ENCODE data around the gene RAP1A. TPM values are rescaled to one million over a fixed set of nuclear protein-coding genes. Genes with fewer than 3 reads are reported as not detected.

The RAP1A gene
- total and polyA plus RNA-seq, 11 donors = 52.6 to 134 (median 99.1) TPM

DNA sequence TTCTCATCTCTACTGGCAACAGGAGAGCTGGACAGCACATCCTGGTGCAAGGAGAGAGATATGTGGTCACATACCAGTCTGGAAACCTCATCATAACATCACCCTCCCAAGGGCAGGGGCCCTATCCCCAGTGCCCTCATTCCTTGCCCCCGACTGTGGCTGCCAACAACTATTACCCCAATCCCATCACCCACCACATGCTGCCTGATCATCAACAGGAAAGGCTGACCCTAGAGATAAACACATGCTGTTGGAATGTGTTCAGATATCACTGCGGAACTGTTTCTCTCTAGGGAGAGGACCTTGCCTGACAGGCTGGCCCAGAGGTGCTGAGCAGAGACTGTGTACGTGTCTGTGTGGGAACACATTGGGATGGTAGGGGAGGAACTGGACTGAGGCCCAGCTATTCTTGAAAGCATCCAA is 124.1 kb downstream of the RAP1A start:
- DNase-seq = peak in 2 of 5 donors; percentile 48 to 73
- WGBS, 4 donors = 7 to 30% (median 11%) methylated on average over 3 of the region's 3 CpGs
- peak overlapping the region in 10 of 12 donors; percentile 2 to 64 (median 28) for H3K27ac ChIP-seq
- peaks cover 0 to 8% (median 0%) of the 10 kb centered on the region in 9 donors for H3K27me3 ChIP-seq
- H3K4me3 ChIP-seq = no peak overlapping the region
- H3K4me1 ChIP-seq = peaks cover 0 to 52% (median 24%) of the 10 kb centered on the region in 12 donors
- peak in 2 of 4 donors; percentile 13 to 14 for ATAC-seq
- H3K9me3 ChIP-seq = no peaks in the 10 kb centered on the region
- intact Hi-C loops (cut with DNase I) = loop anchor here in 1 of 10 donors (2.0 kb wide), 1 partner anchor 25 kb away; no protein-coding TSS in a partner anchor
- no peaks in the 10 kb centered on the region for H3K36me3 ChIP-seq
- no peak for TF ChIP-seq POLR2A (IDR thresholded peaks at IDR 0.05)
- no peak for TF ChIP-seq CTCF (IDR thresholded peaks at IDR 0.05)

DNA sequence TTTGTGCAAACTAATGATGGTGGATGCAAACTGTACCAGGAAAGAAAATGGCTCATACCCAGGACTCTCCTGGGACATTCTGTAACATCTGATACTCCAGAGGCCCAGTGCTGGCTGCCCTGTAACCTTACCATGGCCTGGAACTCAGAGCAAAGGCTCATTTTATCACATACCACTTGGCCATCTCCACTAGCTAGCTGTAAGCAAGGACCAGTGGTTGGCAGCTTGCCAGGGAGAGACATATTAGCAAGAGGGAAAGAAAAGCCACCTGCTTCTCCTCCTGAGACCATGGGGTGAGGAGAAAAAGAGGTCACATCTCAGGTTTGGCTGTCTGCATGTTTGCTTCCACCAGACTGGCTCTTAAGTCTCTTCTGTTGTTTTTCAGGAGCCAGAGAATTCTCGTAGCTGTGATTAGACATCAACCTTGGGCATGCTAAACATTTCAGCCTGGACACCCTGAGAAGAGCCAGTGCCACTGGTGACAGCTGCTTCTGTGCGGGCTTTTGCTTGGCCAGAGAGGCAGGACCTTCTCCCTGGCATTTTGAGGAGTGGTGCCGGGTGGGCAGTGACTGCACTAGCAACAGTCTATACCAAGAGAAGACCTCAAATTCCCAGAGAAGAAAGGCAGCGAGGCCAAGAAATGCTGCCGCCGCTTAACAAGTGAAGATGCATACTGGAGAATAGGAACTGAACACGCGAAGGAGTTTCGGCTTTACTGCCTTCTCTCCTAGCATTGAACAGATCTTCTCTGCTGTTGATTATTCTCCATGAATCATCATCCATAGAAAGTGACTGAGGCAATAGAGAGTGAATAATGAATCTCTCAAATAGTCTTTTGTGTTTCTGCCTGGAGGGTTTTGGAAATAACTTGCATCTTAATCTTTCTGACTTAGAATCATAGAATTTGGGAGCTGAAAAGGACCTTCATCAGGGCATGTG is 126.4 kb downstream of the RAP1A start:
- H3K27me3 ChIP-seq = peaks cover 0 to 6% (median 0%) of the 10 kb centered on the region in 9 donors
- no peaks in the 10 kb centered on the region for H3K9me3 ChIP-seq
- H3K4me3 ChIP-seq = no peak overlapping the region
- H3K27ac ChIP-seq = peak overlapping the region in 5 of 12 donors; percentile 13 to 64 (median 35)
- intact Hi-C loops (cut with DNase I) = loop anchor here in 5 of 10 donors (2.0 to 5.0 kb wide), 6 partner anchors 29 to 265 kb away; no protein-coding TSS in a partner anchor
- no peak for TF ChIP-seq POLR2A (IDR thresholded peaks at IDR 0.05)
- no peak for TF ChIP-seq CTCF (IDR thresholded peaks at IDR 0.05)
- 78 to 86% (median 84%) methylated on average over 9 of the region's 9 CpGs for WGBS, 4 donors
- peaks cover 0 to 38% (median 15%) of the 10 kb centered on the region in 12 donors for H3K4me1 ChIP-seq
- peak in 1 of 5 donors; percentile 64 for DNase-seq
- ATAC-seq = peak in 3 of 4 donors; percentile 35 to 60 (median 44)
- no peaks in the 10 kb centered on the region for H3K36me3 ChIP-seq

DNA sequence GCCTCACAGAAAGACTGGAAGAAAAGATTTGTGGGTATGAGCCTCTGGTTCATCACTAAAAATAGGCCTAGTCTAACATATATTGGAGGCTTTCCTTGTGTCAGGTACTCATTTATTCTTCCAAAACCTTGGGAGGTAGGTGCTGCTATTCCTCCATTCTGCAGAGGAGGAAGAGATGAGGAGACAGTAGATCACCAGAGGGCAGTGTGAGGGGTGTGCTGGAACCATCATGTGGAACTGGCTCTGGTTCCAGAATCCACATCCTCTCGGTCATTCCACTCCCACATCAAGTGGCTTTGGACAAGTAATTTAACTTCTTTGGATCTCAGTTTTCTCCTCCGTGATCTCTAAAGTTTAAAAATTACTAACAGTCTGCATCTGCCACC is 127.0 kb downstream of the RAP1A start:
- H3K27ac ChIP-seq = peak overlapping the region in 1 of 12 donors; percentile 64
- H3K4me3 ChIP-seq = no peak overlapping the region
- H3K36me3 ChIP-seq = no peaks in the 10 kb centered on the region
- TF ChIP-seq POLR2A (IDR thresholded peaks at IDR 0.05) (no peak), CTCF (IDR thresholded peaks at IDR 0.05) (no peak)
- no peak for ATAC-seq
- intact Hi-C loops (cut with DNase I) = loop anchor here in 5 of 10 donors (2.0 to 5.0 kb wide), 6 partner anchors 30 to 266 kb away; no protein-coding TSS in a partner anchor
- WGBS, 4 donors = 63 to 76% (median 74%) methylated on average over 2 of the region's 2 CpGs
- peaks cover 0 to 37% (median 15%) of the 10 kb centered on the region in 12 donors for H3K4me1 ChIP-seq
- no peaks in the 10 kb centered on the region for H3K9me3 ChIP-seq
- no peak for DNase-seq
- H3K27me3 ChIP-seq = no peaks in the 10 kb centered on the region

DNA sequence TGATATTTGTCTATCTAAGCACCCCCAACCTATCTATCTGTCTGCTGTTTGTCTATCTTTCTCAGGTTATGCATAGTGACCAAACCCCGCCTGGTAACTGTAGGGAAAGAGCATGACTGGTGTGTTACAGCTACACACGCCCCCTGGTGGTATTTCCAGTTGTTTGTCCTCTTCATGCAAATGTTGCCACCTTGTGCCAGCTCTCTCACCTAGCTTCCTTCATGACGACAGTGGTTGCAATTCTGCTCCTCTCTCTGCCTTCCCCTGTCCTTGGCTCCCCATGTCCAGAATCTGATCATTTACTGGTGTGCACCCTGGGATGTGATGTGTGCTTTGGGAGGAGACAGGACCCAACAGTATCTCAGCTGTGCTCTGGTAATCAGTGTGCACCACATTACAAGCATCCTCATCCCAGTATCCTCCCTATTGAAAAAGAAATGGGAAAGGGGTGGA is 127.7 kb downstream of the RAP1A start:
- Histone ChIP-seq H3K27ac (no peak overlapping the region), H3K9me3 (no peaks in the 10 kb centered on the region), H3K27me3 (no peaks in the 10 kb centered on the region), H3K4me3 (no peak overlapping the region), H3K4me1 (peaks cover 0 to 37% (median 15%) of the 10 kb centered on the region in 12 donors), H3K36me3 (no peaks in the 10 kb centered on the region)
- 58 to 69% (median 64%) methylated on average over 3 of the region's 3 CpGs for WGBS, 4 donors
- ATAC-seq = peak in 3 of 4 donors; percentile 48 to 60 (median 51)
- intact Hi-C loops (cut with DNase I) = loop anchor here in 5 of 10 donors (1.0 to 5.0 kb wide), 7 partner anchors 31 to 267 kb away; no protein-coding TSS in a partner anchor
- TF ChIP-seq CTCF (IDR thresholded peaks at IDR 0.05) (peak; percentile 49 to 73 (median 62)), POLR2A (IDR thresholded peaks at IDR 0.05) (no peak)
- DNase-seq = peak in 4 of 5 donors; percentile 62 to 73 (median 64)
